Measurements from ENCODE around the gene GRIP1. TPM values are rescaled to one million over a fixed set of nuclear protein-coding genes. Genes with fewer than 3 reads are reported as not detected.
A peak's percentile ranks its signal among the peaks of the same experiment; 100 is the strongest.

Gene GRIP1
- total and polyA plus RNA-seq, 2 experiments from 2014 or later = 5.1 to 13.7 TPM

DNA sequence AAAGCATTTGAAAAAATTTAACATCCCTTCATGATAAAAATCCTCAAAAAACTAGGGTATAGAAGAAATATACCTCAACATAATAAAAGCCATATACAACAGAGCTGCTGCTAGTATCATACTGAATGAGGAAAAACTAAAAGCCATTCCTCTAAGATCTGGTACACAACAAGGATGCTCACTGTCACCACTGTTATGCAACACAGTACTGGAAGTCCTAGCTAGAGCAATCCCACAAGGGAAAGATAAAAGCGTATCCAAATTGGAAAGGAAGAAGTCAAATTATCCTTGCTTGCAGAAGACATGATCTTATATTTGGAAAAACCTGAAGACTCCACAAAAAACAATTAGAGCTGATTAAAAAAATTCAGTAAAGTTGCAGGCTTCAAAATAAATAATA is 261.7 kb downstream of the GRIP1 start:
- Histone ChIP-seq H4K20me1 (replicated peaks; ENCODE audit: insufficient read depth) (no peaks in the 10 kb centered on the region), H3K79me2 (replicated peaks; ENCODE audit: insufficient read depth) (no peaks in the 10 kb centered on the region), H3K27me3 (ENCODE audit: insufficient read depth) (no peaks in the 10 kb centered on the region), H3F3A (replicated peaks; ENCODE audit: low read depth) (no peaks in the 10 kb centered on the region), H2AFZ (no peak overlapping the region), H3K4me2 (no peak overlapping the region), H3K27ac (ENCODE audit: low read depth) (no peak overlapping the region), H3K9me2 (ENCODE audit: insufficient read depth) (no peaks in the 10 kb centered on the region; the same call in 1 of the 2 replicates), H3K4me1 (ENCODE audit: insufficient read depth) (no peaks in the 10 kb centered on the region), H3K36me3 (ENCODE audit: insufficient read depth) (0 out of 2 replicates have a peak, but pooled peaks cover 4% of the 10 kb centered on the region), H3K4me3 (no peak overlapping the region)
- TF ChIP-seq EZH2phosphoT487 (IDR thresholded peaks at IDR 0.05; ENCODE audit: unreplicated experiment) (no peak), POLR2AphosphoS5 (IDR thresholded peaks at IDR 0.05; ENCODE audit: low read depth) (no peak), STAT1 (IDR thresholded peaks at IDR 0.05; ENCODE audit: unreplicated experiment) (no peak), CREB1 (CRISPR knock-in tag; IDR thresholded peaks at IDR 0.05; ENCODE audit: low read depth) (no peak)
- TF ChIP-seq, protein P1, sequence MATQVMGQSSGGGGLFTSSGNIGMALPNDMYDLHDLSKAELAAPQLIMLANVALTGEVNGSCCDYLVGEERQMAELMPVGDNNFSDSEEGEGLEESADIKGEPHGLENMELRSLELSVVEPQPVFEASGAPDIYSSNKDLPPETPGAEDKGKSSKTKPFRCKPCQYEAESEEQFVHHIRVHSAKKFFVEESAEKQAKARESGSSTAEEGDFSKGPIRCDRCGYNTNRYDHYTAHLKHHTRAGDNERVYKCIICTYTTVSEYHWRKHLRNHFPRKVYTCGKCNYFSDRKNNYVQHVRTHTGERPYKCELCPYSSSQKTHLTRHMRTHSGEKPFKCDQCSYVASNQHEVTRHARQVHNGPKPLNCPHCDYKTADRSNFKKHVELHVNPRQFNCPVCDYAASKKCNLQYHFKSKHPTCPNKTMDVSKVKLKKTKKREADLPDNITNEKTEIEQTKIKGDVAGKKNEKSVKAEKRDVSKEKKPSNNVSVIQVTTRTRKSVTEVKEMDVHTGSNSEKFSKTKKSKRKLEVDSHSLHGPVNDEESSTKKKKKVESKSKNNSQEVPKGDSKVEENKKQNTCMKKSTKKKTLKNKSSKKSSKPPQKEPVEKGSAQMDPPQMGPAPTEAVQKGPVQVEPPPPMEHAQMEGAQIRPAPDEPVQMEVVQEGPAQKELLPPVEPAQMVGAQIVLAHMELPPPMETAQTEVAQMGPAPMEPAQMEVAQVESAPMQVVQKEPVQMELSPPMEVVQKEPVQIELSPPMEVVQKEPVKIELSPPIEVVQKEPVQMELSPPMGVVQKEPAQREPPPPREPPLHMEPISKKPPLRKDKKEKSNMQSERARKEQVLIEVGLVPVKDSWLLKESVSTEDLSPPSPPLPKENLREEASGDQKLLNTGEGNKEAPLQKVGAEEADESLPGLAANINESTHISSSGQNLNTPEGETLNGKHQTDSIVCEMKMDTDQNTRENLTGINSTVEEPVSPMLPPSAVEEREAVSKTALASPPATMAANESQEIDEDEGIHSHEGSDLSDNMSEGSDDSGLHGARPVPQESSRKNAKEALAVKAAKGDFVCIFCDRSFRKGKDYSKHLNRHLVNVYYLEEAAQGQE (IDR thresholded peaks at IDR 0.05; ENCODE audit: unreplicated experiment) = no peak
- H3K4me3 Mint-ChIP-seq = no peak overlapping the region
- H3K27ac Mint-ChIP-seq = no peak overlapping the region
- H3K4me1 Mint-ChIP-seq = no peaks in the 10 kb centered on the region
- H3K36me3 Mint-ChIP-seq (ENCODE audit: low read depth) = no peaks in the 10 kb centered on the region
- DNase-seq (ENCODE audit: low spot score) (no peak), ATAC-seq (no peak)
- H3K9me3 Mint-ChIP-seq = no peaks in the 10 kb centered on the region; the same call in 2 of the 3 replicates
- H3K27me3 Mint-ChIP-seq (ENCODE audit: insufficient read depth, low read depth, poor library complexity) = no peaks in the 10 kb centered on the region

DNA sequence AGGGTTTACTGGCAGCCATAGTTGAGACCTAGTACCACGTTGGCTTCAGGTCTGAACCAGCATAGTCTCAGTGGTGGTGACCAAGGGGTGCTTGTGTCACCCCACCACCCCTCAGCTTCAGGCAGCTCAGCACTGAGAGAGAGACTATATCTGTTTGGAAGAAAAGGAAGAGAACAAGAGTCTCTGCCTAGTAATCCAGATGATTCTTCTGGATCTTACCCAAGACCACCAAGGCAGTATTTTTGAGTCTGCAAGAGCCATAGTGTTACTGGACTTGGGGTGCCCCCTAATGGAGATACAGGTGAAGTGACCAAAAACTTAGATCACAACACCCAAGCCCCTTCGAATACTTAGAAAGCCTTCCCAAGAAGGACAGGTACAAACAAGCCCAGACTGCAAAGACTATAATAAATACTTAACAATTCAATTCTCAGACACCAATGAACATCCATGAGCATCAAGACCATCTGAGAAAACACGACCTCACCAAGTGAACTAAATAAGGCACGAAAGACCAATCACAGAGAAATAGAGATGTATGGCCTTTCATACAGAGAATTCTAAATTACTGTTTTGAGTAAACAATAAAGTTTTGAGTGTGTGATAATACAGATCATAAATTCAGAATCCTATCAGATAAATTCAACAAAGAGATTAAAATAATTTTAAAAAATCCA is 269.5 kb downstream of the GRIP1 start:
- no peak overlapping the region for H3K4me3 ChIP-seq
- no peaks in the 10 kb centered on the region for H3F3A ChIP-seq (replicated peaks; ENCODE audit: low read depth)
- no peak overlapping the region for H3K4me3 Mint-ChIP-seq
- 0 out of 2 replicates have a peak overlapping the region, but pooled peaks have one; percentile 19 for H2AFZ ChIP-seq
- peaks cover 6% of the 10 kb centered on the region; the same call in 2 of the 3 replicates for H3K9me3 Mint-ChIP-seq
- 0 out of 2 replicates have a peak overlapping the region, but pooled peaks have one; percentile 45 for H3K27ac Mint-ChIP-seq
- H3K4me2 ChIP-seq = no peak overlapping the region
- H3K4me1 Mint-ChIP-seq = peaks cover 11% of the 10 kb centered on the region
- no peak overlapping the region for H3K27ac ChIP-seq (ENCODE audit: low read depth)
- peaks cover 6% of the 10 kb centered on the region for H3K4me1 ChIP-seq (ENCODE audit: insufficient read depth)
- DNase-seq (ENCODE audit: low spot score) (peak; percentile 84), ATAC-seq (peak; percentile 87)
- no peaks in the 10 kb centered on the region for H4K20me1 ChIP-seq (replicated peaks; ENCODE audit: insufficient read depth)
- H3K36me3 ChIP-seq (ENCODE audit: insufficient read depth) = 0 out of 2 replicates have a peak, but pooled peaks cover 1% of the 10 kb centered on the region
- no peaks in the 10 kb centered on the region for H3K79me2 ChIP-seq (replicated peaks; ENCODE audit: insufficient read depth)
- H3K27me3 Mint-ChIP-seq (ENCODE audit: insufficient read depth, low read depth, poor library complexity) = peaks cover 2% of the 10 kb centered on the region
- no peaks in the 10 kb centered on the region for H3K27me3 ChIP-seq (ENCODE audit: insufficient read depth)
- H3K9me2 ChIP-seq (ENCODE audit: insufficient read depth) = no peaks in the 10 kb centered on the region; the same call in none of the 2 replicates
- peaks cover 9% of the 10 kb centered on the region; the same call in 2 of the 3 replicates for H3K36me3 Mint-ChIP-seq (ENCODE audit: low read depth)
- no peak for TF ChIP-seq STAT1 (IDR thresholded peaks at IDR 0.05; ENCODE audit: unreplicated experiment)
- TF ChIP-seq ZNF331 (CRISPR knock-in tag; IDR thresholded peaks at IDR 0.05; ENCODE audit: low read depth) = no peak
- TF ChIP-seq, protein P2, sequence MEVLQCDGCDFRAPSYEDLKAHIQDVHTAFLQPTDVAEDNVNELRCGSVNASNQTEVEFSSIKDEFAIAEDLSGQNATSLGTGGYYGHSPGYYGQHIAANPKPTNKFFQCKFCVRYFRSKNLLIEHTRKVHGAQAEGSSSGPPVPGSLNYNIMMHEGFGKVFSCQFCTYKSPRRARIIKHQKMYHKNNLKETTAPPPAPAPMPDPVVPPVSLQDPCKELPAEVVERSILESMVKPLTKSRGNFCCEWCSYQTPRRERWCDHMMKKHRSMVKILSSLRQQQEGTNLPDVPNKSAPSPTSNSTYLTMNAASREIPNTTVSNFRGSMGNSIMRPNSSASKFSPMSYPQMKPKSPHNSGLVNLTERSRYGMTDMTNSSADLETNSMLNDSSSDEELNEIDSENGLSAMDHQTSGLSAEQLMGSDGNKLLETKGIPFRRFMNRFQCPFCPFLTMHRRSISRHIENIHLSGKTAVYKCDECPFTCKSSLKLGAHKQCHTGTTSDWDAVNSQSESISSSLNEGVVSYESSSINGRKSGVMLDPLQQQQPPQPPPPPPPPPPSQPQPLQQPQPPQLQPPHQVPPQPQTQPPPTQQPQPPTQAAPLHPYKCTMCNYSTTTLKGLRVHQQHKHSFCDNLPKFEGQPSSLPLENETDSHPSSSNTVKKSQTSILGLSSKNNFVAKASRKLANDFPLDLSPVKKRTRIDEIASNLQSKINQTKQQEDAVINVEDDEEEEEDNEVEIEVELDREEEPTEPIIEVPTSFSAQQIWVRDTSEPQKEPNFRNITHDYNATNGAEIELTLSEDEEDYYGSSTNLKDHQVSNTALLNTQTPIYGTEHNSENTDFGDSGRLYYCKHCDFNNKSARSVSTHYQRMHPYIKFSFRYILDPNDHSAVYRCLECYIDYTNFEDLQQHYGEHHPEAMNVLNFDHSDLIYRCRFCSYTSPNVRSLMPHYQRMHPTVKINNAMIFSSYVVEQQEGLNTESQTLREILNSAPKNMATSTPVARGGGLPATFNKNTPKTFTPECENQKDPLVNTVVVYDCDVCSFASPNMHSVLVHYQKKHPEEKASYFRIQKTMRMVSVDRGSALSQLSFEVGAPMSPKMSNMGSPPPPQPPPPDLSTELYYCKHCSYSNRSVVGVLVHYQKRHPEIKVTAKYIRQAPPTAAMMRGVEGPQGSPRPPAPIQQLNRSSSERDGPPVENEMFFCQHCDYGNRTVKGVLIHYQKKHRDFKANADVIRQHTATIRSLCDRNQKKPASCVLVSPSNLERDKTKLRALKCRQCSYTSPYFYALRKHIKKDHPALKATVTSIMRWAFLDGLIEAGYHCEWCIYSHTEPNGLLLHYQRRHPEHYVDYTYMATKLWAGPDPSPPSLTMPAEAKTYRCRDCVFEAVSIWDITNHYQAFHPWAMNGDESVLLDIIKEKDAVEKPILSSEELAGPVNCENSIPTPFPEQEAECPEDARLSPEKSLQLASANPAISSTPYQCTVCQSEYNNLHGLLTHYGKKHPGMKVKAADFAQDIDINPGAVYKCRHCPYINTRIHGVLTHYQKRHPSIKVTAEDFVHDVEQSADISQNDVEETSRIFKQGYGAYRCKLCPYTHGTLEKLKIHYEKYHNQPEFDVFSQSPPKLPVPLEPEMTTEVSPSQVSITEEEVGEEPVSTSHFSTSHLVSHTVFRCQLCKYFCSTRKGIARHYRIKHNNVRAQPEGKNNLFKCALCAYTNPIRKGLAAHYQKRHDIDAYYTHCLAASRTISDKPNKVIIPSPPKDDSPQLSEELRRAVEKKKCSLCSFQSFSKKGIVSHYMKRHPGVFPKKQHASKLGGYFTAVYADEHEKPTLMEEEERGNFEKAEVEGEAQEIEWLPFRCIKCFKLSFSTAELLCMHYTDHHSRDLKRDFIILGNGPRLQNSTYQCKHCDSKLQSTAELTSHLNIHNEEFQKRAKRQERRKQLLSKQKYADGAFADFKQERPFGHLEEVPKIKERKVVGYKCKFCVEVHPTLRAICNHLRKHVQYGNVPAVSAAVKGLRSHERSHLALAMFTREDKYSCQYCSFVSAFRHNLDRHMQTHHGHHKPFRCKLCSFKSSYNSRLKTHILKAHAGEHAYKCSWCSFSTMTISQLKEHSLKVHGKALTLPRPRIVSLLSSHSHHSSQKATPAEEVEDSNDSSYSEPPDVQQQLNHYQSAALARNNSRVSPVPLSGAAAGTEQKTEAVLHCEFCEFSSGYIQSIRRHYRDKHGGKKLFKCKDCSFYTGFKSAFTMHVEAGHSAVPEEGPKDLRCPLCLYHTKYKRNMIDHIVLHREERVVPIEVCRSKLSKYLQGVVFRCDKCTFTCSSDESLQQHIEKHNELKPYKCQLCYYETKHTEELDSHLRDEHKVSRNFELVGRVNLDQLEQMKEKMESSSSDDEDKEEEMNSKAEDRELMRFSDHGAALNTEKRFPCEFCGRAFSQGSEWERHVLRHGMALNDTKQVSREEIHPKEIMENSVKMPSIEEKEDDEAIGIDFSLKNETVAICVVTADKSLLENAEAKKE (CRISPR knock-in tag; IDR thresholded peaks at IDR 0.05) = no peak
- TF ChIP-seq, protein P3, sequence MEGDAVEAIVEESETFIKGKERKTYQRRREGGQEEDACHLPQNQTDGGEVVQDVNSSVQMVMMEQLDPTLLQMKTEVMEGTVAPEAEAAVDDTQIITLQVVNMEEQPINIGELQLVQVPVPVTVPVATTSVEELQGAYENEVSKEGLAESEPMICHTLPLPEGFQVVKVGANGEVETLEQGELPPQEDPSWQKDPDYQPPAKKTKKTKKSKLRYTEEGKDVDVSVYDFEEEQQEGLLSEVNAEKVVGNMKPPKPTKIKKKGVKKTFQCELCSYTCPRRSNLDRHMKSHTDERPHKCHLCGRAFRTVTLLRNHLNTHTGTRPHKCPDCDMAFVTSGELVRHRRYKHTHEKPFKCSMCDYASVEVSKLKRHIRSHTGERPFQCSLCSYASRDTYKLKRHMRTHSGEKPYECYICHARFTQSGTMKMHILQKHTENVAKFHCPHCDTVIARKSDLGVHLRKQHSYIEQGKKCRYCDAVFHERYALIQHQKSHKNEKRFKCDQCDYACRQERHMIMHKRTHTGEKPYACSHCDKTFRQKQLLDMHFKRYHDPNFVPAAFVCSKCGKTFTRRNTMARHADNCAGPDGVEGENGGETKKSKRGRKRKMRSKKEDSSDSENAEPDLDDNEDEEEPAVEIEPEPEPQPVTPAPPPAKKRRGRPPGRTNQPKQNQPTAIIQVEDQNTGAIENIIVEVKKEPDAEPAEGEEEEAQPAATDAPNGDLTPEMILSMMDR (conservative IDR thresholded peaks at IDR 0.05; ENCODE audit: low read depth in 2 of 2) = peak; percentile 83 to 90
